ENCODE data around the gene MT1F. TPM values are rescaled to one million over a fixed set of nuclear protein-coding genes. Genes with fewer than 3 reads are reported as not detected.
A peak's percentile ranks its signal among the peaks of the same experiment; 100 is the strongest.

MT1F gene
- total RNA-seq: 10 to 100 TPM; 19.6 to 24.3 TPM

- H3K9me3 Mint-ChIP-seq: no peaks in the 10 kb centered on the region
- peak; percentile 74 for DNase-seq
- H3K27ac Mint-ChIP-seq: peak within 1 kb of the TSS; percentile 87
- peak within 1 kb of the TSS; percentile 92 for H3K4me3 Mint-ChIP-seq
- CTCF ChIA-PET: no interaction called here
- POLR2A ChIA-PET: no interaction called here
- H3K36me3 Mint-ChIP-seq (ENCODE audit: low read depth): no peaks in the 10 kb centered on the region
- peaks cover 30% of the 10 kb centered on the region for H3K4me1 Mint-ChIP-seq
- peaks cover 10% of the 10 kb centered on the region for H3K27me3 Mint-ChIP-seq
Measured at GRCh38 chr16:56657555-56658326, at the start of gene MT1F. Gene MT1F (plus strand): TSS chr16:56657959. CDS start chr16:56658059, 100 bp downstream.

DNA sequence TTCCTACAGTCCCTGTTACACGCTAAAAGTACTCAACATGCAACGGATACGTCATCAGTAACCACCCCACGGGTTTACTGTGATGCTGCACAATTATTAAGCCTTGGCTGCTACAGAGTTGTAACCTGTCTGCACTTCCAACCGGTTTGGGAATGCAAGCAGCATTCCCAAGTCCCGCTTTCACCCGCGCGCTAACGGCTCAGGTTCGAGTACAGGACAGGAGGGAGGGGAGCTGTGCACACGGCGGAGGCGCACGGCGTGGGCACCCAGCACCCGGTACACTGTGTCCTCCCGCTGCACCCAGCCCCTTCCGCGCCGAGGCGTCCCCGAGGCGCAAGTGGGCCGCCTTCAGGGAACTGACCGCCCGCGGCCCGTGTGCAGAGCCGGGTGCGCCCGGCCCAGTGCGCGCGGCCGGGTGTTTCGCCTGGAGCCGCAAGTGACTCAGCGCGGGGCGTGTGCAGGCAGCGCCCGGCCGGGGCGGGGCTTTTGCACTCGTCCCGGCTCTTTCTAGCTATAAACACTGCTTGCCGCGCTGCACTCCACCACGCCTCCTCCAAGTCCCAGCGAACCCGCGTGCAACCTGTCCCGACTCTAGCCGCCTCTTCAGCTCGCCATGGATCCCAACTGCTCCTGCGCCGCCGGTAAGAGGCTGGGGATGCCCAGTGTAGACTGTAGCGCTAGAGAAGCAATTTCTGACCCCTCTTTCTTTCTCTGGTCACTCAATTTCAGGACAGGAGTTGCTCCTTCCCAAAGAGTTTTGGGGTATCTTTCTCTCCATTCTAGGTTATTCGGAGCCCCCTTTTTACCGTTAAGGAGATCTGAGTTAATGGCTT is 49.5 kb upstream of the MT1F start, which contains the start of gene MT2A:
Gene MT2A (plus strand): TSS at position 542 of the 833 bp plus-strand sequence. CDS start 72 bp downstream, at position 614.
- Mint-ChIP-seq H3K4me3 (peak within 1 kb of the TSS; percentile 92), H3K27ac (peak within 1 kb of the TSS; percentile 96), H3K36me3 (ENCODE audit: low read depth) (peaks cover 3% of the 10 kb centered on the region), H3K9me3 (no peaks in the 10 kb centered on the region), H3K4me1 (peaks cover 49% of the 10 kb centered on the region), H3K27me3 (no peaks in the 10 kb centered on the region)
- peak; percentile 93 for DNase-seq
- POLR2A ChIA-PET: interaction anchor here (1.0 kb wide), 1 partner anchor 18 kb away, joined by 3 read pairs; the partner anchor contains the start of gene MT1E
- CTCF ChIA-PET: interaction anchor here (0.7 to 1.7 kb wide), 6 partner anchors 10 to 93 kb away, joined by 3 to 6 read pairs (median 3); no protein-coding TSS in a partner anchor

GRCh38 chr16:56608876-56609462 is 48.8 kb upstream of the MT1F start:
- ChIA-PET POLR2A (interaction anchor here (1.0 kb wide), 1 partner anchor 17 kb away, joined by 3 read pairs; the partner anchor contains the start of gene MT1E), CTCF (interaction anchor here (1.0 to 1.7 kb wide), 6 partner anchors 9 to 92 kb away, joined by 3 to 6 read pairs (median 5); no protein-coding TSS in a partner anchor)
- Mint-ChIP-seq H3K4me3 (peak overlapping the region; percentile 92), H3K9me3 (no peaks in the 10 kb centered on the region), H3K27ac (peak overlapping the region; percentile 96), H3K36me3 (ENCODE audit: low read depth) (peaks cover 3% of the 10 kb centered on the region), H3K4me1 (peaks cover 50% of the 10 kb centered on the region), H3K27me3 (no peaks in the 10 kb centered on the region)
- no peak for DNase-seq

DNA sequence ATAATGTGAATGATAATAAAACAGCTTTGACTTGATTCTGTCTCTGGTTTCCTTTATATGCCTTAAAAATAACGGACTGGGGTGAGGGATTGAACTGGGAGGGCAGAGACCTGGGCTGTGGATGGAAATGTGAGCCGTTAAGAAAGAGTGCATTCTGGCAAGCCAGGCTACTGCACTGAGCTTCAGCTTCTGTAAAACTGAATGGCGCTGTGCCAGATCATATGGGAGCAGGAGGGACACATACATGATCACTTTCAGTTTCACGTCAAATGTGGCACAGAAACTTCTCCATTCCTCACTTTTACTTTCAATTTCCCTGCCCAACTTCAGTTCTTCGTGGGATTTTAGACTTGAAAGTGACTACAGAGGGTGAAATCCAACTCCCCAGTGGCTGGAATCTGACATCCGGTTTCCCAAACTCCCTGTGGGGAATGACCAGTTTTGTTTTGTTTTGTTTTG is 48.3 kb upstream of the MT1F start:
- no peaks in the 10 kb centered on the region for H3K27me3 Mint-ChIP-seq
- H3K4me1 Mint-ChIP-seq: peaks cover 55% of the 10 kb centered on the region
- H3K9me3 Mint-ChIP-seq: no peaks in the 10 kb centered on the region
- H3K36me3 Mint-ChIP-seq (ENCODE audit: low read depth): peaks cover 3% of the 10 kb centered on the region
- ChIA-PET CTCF (interaction anchor here (1.4 to 1.6 kb wide), 2 partner anchors 9 to 92 kb away, joined by 5 to 6 read pairs; no protein-coding TSS in a partner anchor), POLR2A (interaction anchor here (1.0 kb wide), 1 partner anchor 16 kb away, joined by 3 read pairs; the partner anchor contains the start of gene MT1E)
- peak overlapping the region; percentile 96 for H3K27ac Mint-ChIP-seq
- peak overlapping the region; percentile 92 for H3K4me3 Mint-ChIP-seq
- peak; percentile 90 for DNase-seq

GRCh38 chr16:56610017-56610608 is 47.6 kb upstream of the MT1F start:
- CTCF ChIA-PET: interaction anchor here (1.1 to 1.6 kb wide), 3 partner anchors 10 to 91 kb away, joined by 3 to 6 read pairs (median 5); no protein-coding TSS in a partner anchor

DNA sequence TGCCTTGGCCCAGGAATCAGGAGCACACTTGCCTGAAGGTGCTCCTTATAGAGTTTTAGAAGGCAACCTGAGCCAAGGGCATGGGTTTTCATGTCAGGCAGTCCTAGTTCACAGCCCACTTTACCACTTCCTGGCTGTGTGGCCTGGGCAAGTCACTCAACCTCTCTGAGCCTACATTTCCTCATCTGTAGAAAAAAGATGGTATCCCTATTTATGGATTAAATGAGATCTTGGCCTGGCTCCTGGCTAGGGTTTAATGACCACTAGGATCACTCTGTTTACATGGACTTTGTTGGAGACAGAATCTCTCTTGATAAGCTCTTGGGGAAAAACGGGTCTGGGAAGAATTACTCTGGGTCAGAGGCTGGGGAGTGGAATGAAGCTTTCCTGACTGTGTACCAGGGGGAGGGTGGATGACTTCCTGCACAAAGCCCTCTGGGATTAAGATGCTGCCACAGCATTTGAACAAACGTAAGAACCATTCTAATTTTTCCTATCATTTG is 47.1 kb upstream of the MT1F start:
- Mint-ChIP-seq H3K36me3 (ENCODE audit: low read depth) (peaks cover 3% of the 10 kb centered on the region), H3K27ac (peak overlapping the region; percentile 96), H3K4me3 (peak overlapping the region; percentile 92), H3K27me3 (no peaks in the 10 kb centered on the region), H3K4me1 (peaks cover 64% of the 10 kb centered on the region), H3K9me3 (peaks cover 2% of the 10 kb centered on the region)
- ChIA-PET CTCF (interaction anchor here (1.1 to 2.6 kb wide), 4 partner anchors 10 to 91 kb away, joined by 3 to 11 read pairs (median 6); partner anchors contain the start of gene MT1E), POLR2A (interaction anchor here (1.0 kb wide), 1 partner anchor 15 kb away, joined by 3 read pairs; the partner anchor contains the start of gene MT1E)
- peak; percentile 65 for DNase-seq

More at GRCh38 chr16:56610017-56610608, 47.6 kb upstream of the MT1F start:
- no peaks in the 10 kb centered on the region for H3K9me3 Mint-ChIP-seq
- H3K36me3 Mint-ChIP-seq (ENCODE audit: low read depth): peaks cover 3% of the 10 kb centered on the region
- peak overlapping the region; percentile 96 for H3K27ac Mint-ChIP-seq
- peak; percentile 62 for DNase-seq
- peaks cover 61% of the 10 kb centered on the region for H3K4me1 Mint-ChIP-seq
- no peaks in the 10 kb centered on the region for H3K27me3 Mint-ChIP-seq
- POLR2A ChIA-PET: interaction anchor here (1.0 kb wide), 1 partner anchor 16 kb away, joined by 3 read pairs; the partner anchor contains the start of gene MT1E
- peak overlapping the region; percentile 92 for H3K4me3 Mint-ChIP-seq

DNA sequence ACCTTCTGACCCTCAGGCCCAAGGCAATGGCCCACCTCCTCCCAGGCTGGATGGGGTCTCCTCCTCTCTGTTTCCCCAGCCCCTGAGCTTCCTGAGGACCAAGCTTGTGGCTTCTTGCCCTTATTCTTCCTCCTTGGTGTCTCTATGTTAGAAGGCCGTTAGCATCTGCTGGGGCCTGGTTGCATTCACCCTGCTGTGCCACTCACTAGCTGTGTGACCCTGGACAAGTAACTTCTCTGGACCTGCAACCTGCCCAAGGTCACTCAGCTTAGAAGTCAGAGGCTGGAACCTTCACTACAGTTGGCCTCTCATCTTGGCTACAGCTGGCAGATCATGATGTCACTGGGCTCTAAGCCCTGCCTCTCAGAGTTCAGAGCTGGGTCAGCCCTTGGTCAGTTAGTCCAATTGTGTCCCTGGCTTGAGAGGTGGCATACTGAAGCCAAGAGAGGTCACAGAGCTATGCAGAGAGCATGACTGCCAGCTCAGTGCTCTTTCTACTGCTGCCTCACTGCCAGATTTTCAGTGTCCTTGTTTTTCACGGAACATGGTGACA is 46.4 kb upstream of the MT1F start:
- Mint-ChIP-seq H3K27ac (peak overlapping the region; percentile 96), H3K4me1 (peaks cover 64% of the 10 kb centered on the region), H3K27me3 (no peaks in the 10 kb centered on the region), H3K9me3 (peaks cover 2% of the 10 kb centered on the region), H3K4me3 (no peak overlapping the region), H3K36me3 (ENCODE audit: low read depth) (peaks cover 3% of the 10 kb centered on the region)
- no peak for DNase-seq
- ChIA-PET POLR2A (no interaction called here), CTCF (interaction anchor here (1.1 to 2.6 kb wide), 3 partner anchors 14 to 64 kb away, joined by 3 to 11 read pairs (median 3); partner anchors contain the start of gene MT1E)

GRCh38 chr16:56613706-56614105 is 44.1 kb upstream of the MT1F start:
- POLR2A ChIA-PET: no interaction called here
- H3K4me1 Mint-ChIP-seq: peaks cover 65% of the 10 kb centered on the region
- H3K27me3 Mint-ChIP-seq: peaks cover 9% of the 10 kb centered on the region
- CTCF ChIA-PET: interaction anchor here (0.8 to 1.1 kb wide), 2 partner anchors 9 to 29 kb away, joined by 3 to 4 read pairs; no protein-coding TSS in a partner anchor
- peaks cover 3% of the 10 kb centered on the region for H3K36me3 Mint-ChIP-seq (ENCODE audit: low read depth)
- no peak overlapping the region for H3K4me3 Mint-ChIP-seq
- peaks cover 2% of the 10 kb centered on the region for H3K9me3 Mint-ChIP-seq
- no peak for DNase-seq
- no peak overlapping the region for H3K27ac Mint-ChIP-seq

GRCh38 chr16:56614549-56614991 is 43.2 kb upstream of the MT1F start:
- ChIA-PET CTCF (interaction anchor here (0.8 to 1.5 kb wide), 2 partner anchors 9 to 10 kb away, joined by 4 read pairs; no protein-coding TSS in a partner anchor), POLR2A (no interaction called here)
- no peak overlapping the region for H3K27ac Mint-ChIP-seq
- H3K4me3 Mint-ChIP-seq: no peak overlapping the region
- peaks cover 64% of the 10 kb centered on the region for H3K4me1 Mint-ChIP-seq
- H3K9me3 Mint-ChIP-seq: peaks cover 2% of the 10 kb centered on the region
- H3K27me3 Mint-ChIP-seq: peaks cover 11% of the 10 kb centered on the region
- H3K36me3 Mint-ChIP-seq (ENCODE audit: low read depth): no peaks in the 10 kb centered on the region
- no peak for DNase-seq

- Mint-ChIP-seq H3K4me1 (peaks cover 60% of the 10 kb centered on the region), H3K36me3 (ENCODE audit: low read depth) (no peaks in the 10 kb centered on the region), H3K27ac (no peak overlapping the region), H3K9me3 (peaks cover 2% of the 10 kb centered on the region), H3K4me3 (no peak overlapping the region), H3K27me3 (peaks cover 15% of the 10 kb centered on the region)
- CTCF ChIA-PET: interaction anchor here (1.5 kb wide), 1 partner anchor 8 kb away, joined by 4 read pairs; no protein-coding TSS in a partner anchor
- no peak for DNase-seq
- POLR2A ChIA-PET: no interaction called here
Measured at GRCh38 chr16:56615353-56615752, 42.4 kb upstream of the MT1F start.

- Mint-ChIP-seq H3K27ac (peak overlapping the region; percentile 39), H3K9me3 (peaks cover 2% of the 10 kb centered on the region), H3K27me3 (peaks cover 17% of the 10 kb centered on the region), H3K4me1 (peaks cover 46% of the 10 kb centered on the region), H3K4me3 (peak overlapping the region; percentile 69), H3K36me3 (ENCODE audit: low read depth) (no peaks in the 10 kb centered on the region)
- ChIA-PET POLR2A (no interaction called here), CTCF (interaction anchor here (1.2 kb wide), 1 partner anchor 12 kb away, joined by 4 read pairs; no protein-coding TSS in a partner anchor)
- no peak for DNase-seq
Measured at GRCh38 chr16:56616608-56617211, 41.0 kb upstream of the MT1F start.

Measured in activated CD4-positive, alpha-beta T cell treated with anti-CD3 and anti-CD28 coated beads, Interleukin-2, amount 10 ng/mL, durations not matched to agents 7 days and 5 days (primary cell).